ENCODE data around the gene PILRA. TPM values are rescaled to one million over a fixed set of nuclear protein-coding genes. Genes with fewer than 3 reads are reported as not detected.
A peak's percentile ranks its signal among the peaks of the same experiment; 100 is the strongest.
"Not testable (repeated sequence)": the region's sequence is repeated elsewhere in the genome, so short reads cannot be mapped to it uniquely, and the experiment has no call there.

Gene PILRA
- polyA plus RNA-seq, 4 donors = 0.81 to 5.0 (median 3.4) TPM

GRCh38 chr7:100434297-100435144 lies 61.2 kb downstream of the PILRA start:
- whole genome bisulfite sequencing, 3 donors = 67 to 77% (median 69%) methylated on average over 22 of the region's 22 CpGs
- Histone ChIP-seq H3K4me1 (ENCODE audit: control insufficient read depth in 3 of 3, insufficient read depth in 2 of 3, low read depth in 1 of 3, low read length in 2 of 3) (peaks cover 2 to 36% (median 5%) of the 10 kb centered on the region in 3 donors), H3K27ac (ENCODE audit: low read depth in 1 of 3, low read length in 2 of 3) (peak overlapping the region; percentile 95 to 97 (median 97)), H3K9me3 (ENCODE audit: control insufficient read depth in 2 of 2, insufficient read depth in 1 of 2, low read depth in 1 of 2, low read length in 1 of 2) (no peaks in the 10 kb centered on the region), H3K27me3 (ENCODE audit: control insufficient read depth in 3 of 3, insufficient read depth in 3 of 3, low read length in 3 of 3) (no peaks in the 10 kb centered on the region), H3K4me3 (ENCODE audit: low read depth in 1 of 3, low read length in 3 of 3) (peak overlapping the region in 2 of 3 donors; percentile 90), H3K36me3 (ENCODE audit: control insufficient read depth in 3 of 3, insufficient read depth in 2 of 3, low read depth in 1 of 3, low read length in 3 of 3) (peaks cover 0 to 49% (median 0%) of the 10 kb centered on the region in 3 donors)
- FAIRE-seq = no peak
- peak in 1 of 2 donors; percentile 23 for DNase-seq

GRCh38 chr7:100435401-100436304 lies 62.4 kb downstream of the PILRA start:
- WGBS, 3 donors = 1 to 2% (median 1%) methylated on average over 46 to 81 of the region's 81 CpGs
- DNase-seq = peak; percentile 59 to 79
- Histone ChIP-seq H3K27ac (ENCODE audit: low read depth in 1 of 3, low read length in 2 of 3) (peak overlapping the region; percentile 95 to 97 (median 97)), H3K9me3 (ENCODE audit: control insufficient read depth in 2 of 2, insufficient read depth in 1 of 2, low read depth in 1 of 2, low read length in 1 of 2) (no peaks in the 10 kb centered on the region), H3K36me3 (ENCODE audit: control insufficient read depth in 3 of 3, insufficient read depth in 2 of 3, low read depth in 1 of 3, low read length in 3 of 3) (peaks cover 0 to 47% (median 0%) of the 10 kb centered on the region in 3 donors), H3K27me3 (ENCODE audit: control insufficient read depth in 3 of 3, insufficient read depth in 3 of 3, low read length in 3 of 3) (no peaks in the 10 kb centered on the region), H3K4me3 (ENCODE audit: low read depth in 1 of 3, low read length in 3 of 3) (peak overlapping the region; percentile 83 to 90 (median 90)), H3K4me1 (ENCODE audit: control insufficient read depth in 3 of 3, insufficient read depth in 2 of 3, low read depth in 1 of 3, low read length in 2 of 3) (peaks cover 2 to 33% (median 5%) of the 10 kb centered on the region in 3 donors)
- no peak for FAIRE-seq

GRCh38 chr7:100437150-100438100 lies 64.1 kb downstream of the PILRA start:
- no peak overlapping the region for H3K27ac ChIP-seq (ENCODE audit: low read depth in 1 of 3, low read length in 2 of 3)

GRCh38 chr7:100438172-100438571 lies 64.9 kb downstream of the PILRA start:
- H3K27ac ChIP-seq (ENCODE audit: low read depth in 1 of 3, low read length in 2 of 3) = no peak overlapping the region
- H3K4me3 ChIP-seq (ENCODE audit: low read depth in 1 of 3, low read length in 3 of 3) = no peak overlapping the region
- H3K27me3 ChIP-seq (ENCODE audit: control insufficient read depth in 3 of 3, insufficient read depth in 3 of 3, low read length in 3 of 3) = no peaks in the 10 kb centered on the region
- H3K36me3 ChIP-seq (ENCODE audit: control insufficient read depth in 3 of 3, insufficient read depth in 2 of 3, low read depth in 1 of 3, low read length in 3 of 3) = peaks cover 0 to 28% (median 0%) of the 10 kb centered on the region in 3 donors
- WGBS, 3 donors = 50 to 55% (median 54%) methylated on average over 2 of the region's 2 CpGs
- no peaks in the 10 kb centered on the region for H3K9me3 ChIP-seq (ENCODE audit: control insufficient read depth in 2 of 2, insufficient read depth in 1 of 2, low read depth in 1 of 2, low read length in 1 of 2)
- no peak for DNase-seq
- peaks cover 0 to 10% (median 5%) of the 10 kb centered on the region in 3 donors for H3K4me1 ChIP-seq (ENCODE audit: control insufficient read depth in 3 of 3, insufficient read depth in 2 of 3, low read depth in 1 of 3, low read length in 2 of 3)
- no peak for FAIRE-seq

More at GRCh38 chr7:100437150-100438100, 64.1 kb downstream of the PILRA start:
- FAIRE-seq = no peak
- H3K4me1 ChIP-seq (ENCODE audit: control insufficient read depth in 3 of 3, insufficient read depth in 2 of 3, low read depth in 1 of 3, low read length in 2 of 3) = peaks cover 0 to 15% (median 5%) of the 10 kb centered on the region in 3 donors
- DNase-seq = no peak
- H3K9me3 ChIP-seq (ENCODE audit: control insufficient read depth in 2 of 2, insufficient read depth in 1 of 2, low read depth in 1 of 2, low read length in 1 of 2) = no peaks in the 10 kb centered on the region
- 90 to 93% (median 93%) methylated on average over 28 of the region's 28 CpGs for WGBS, 3 donors
- H3K27me3 ChIP-seq (ENCODE audit: control insufficient read depth in 3 of 3, insufficient read depth in 3 of 3, low read length in 3 of 3) = no peaks in the 10 kb centered on the region
- no peak overlapping the region for H3K4me3 ChIP-seq (ENCODE audit: low read depth in 1 of 3, low read length in 3 of 3)
- H3K36me3 ChIP-seq (ENCODE audit: control insufficient read depth in 3 of 3, insufficient read depth in 2 of 3, low read depth in 1 of 3, low read length in 3 of 3) = peaks cover 0 to 35% (median 0%) of the 10 kb centered on the region in 3 donors

- Histone ChIP-seq H3K4me1 (ENCODE audit: control insufficient read depth in 3 of 3, insufficient read depth in 2 of 3, low read depth in 1 of 3, low read length in 2 of 3) (peaks cover 0 to 14% (median 5%) of the 10 kb centered on the region in 3 donors), H3K36me3 (ENCODE audit: control insufficient read depth in 3 of 3, insufficient read depth in 2 of 3, low read depth in 1 of 3, low read length in 3 of 3) (peaks cover 0 to 22% (median 0%) of the 10 kb centered on the region in 3 donors)
- not testable (repeated sequence) for H3K27ac ChIP-seq (ENCODE audit: low read depth in 1 of 3, low read length in 2 of 3); H3K4me3 ChIP-seq (ENCODE audit: low read depth in 1 of 3, low read length in 3 of 3); FAIRE-seq; H3K27me3 ChIP-seq (ENCODE audit: control insufficient read depth in 3 of 3, insufficient read depth in 3 of 3, low read length in 3 of 3); H3K9me3 ChIP-seq (ENCODE audit: control insufficient read depth in 2 of 2, insufficient read depth in 1 of 2, low read depth in 1 of 2, low read length in 1 of 2); DNase-seq
- WGBS, 3 donors = 91 to 92% (median 92%) methylated on average over 8 of the region's 8 CpGs
These were observed 65.4 kb downstream of the PILRA start for GRCh38 chr7:100438731-100439130.

GRCh38 chr7:100439244-100439643 lies 66.0 kb downstream of the PILRA start:
- 85 to 91% (median 90%) methylated on average over 7 of the region's 7 CpGs for WGBS, 3 donors
- FAIRE-seq; H3K27me3 ChIP-seq (ENCODE audit: control insufficient read depth in 3 of 3, insufficient read depth in 3 of 3, low read length in 3 of 3); DNase-seq; H3K9me3 ChIP-seq (ENCODE audit: control insufficient read depth in 2 of 2, insufficient read depth in 1 of 2, low read depth in 1 of 2, low read length in 1 of 2); H3K4me3 ChIP-seq (ENCODE audit: low read depth in 1 of 3, low read length in 3 of 3): not testable (repeated sequence)
- H3K36me3 ChIP-seq (ENCODE audit: control insufficient read depth in 3 of 3, insufficient read depth in 2 of 3, low read depth in 1 of 3, low read length in 3 of 3) = peaks cover 0 to 17% (median 0%) of the 10 kb centered on the region in 3 donors
- peak overlapping the region in 1 of 3 donors; percentile 46 for H3K27ac ChIP-seq (ENCODE audit: low read depth in 1 of 3, low read length in 2 of 3)
- H3K4me1 ChIP-seq (ENCODE audit: control insufficient read depth in 3 of 3, insufficient read depth in 2 of 3, low read depth in 1 of 3, low read length in 2 of 3) = peaks cover 0 to 19% (median 5%) of the 10 kb centered on the region in 3 donors

GRCh38 chr7:100441641-100442535 lies 68.6 kb downstream of the PILRA start:
- Histone ChIP-seq H3K36me3 (ENCODE audit: control insufficient read depth in 3 of 3, insufficient read depth in 2 of 3, low read depth in 1 of 3, low read length in 3 of 3) (peaks cover 0 to 5% (median 0%) of the 10 kb centered on the region in 3 donors), H3K4me3 (ENCODE audit: low read depth in 1 of 3, low read length in 3 of 3) (no peak overlapping the region), H3K27me3 (ENCODE audit: control insufficient read depth in 3 of 3, insufficient read depth in 3 of 3, low read length in 3 of 3) (no peaks in the 10 kb centered on the region), H3K4me1 (ENCODE audit: control insufficient read depth in 3 of 3, insufficient read depth in 2 of 3, low read depth in 1 of 3, low read length in 2 of 3) (peaks cover 0 to 25% (median 0%) of the 10 kb centered on the region in 3 donors), H3K9me3 (ENCODE audit: control insufficient read depth in 2 of 2, insufficient read depth in 1 of 2, low read depth in 1 of 2, low read length in 1 of 2) (no peaks in the 10 kb centered on the region), H3K27ac (ENCODE audit: low read depth in 1 of 3, low read length in 2 of 3) (no peak overlapping the region)
- 88 to 93% (median 89%) methylated on average over 11 of the region's 11 CpGs for WGBS, 3 donors
- no peak for DNase-seq
- FAIRE-seq = no peak
